KOPT-K1 (cell line): ENCODE data around the gene PTPN22.
"Not testable (repeated sequence)": the region's sequence is repeated elsewhere in the genome, so short reads cannot be mapped to it uniquely, and the experiment has no call there.

Source experiments
- H3K27ac ChIP-seq: fragments of 200-600 bp; sonication (generic); 2 replicates; pipeline ENCODE4 v1.5.1; 2016; ENCODE audit warnings: antibody characterized with exemption, mild to moderate bottlenecking, low read depth, low read length; ENCODE audit not compliant: poor library complexity, severe bottlenecking
- H3K36me3 ChIP-seq: fragments of 200-600 bp; sonication (generic); 2 replicates; pipeline ENCODE4 v1.5.1; 2017; ENCODE audit warnings: antibody characterized with exemption, mild to moderate bottlenecking, low read length, moderate library complexity; ENCODE audit not compliant: insufficient read depth
- H3K9me3 ChIP-seq: fragments of 200-600 bp; sonication (generic); 2 replicates; pipeline ENCODE4 v1.5.1; 2017; ENCODE audit warnings: antibody characterized with exemption, low read length, mild to moderate bottlenecking; ENCODE audit not compliant: insufficient read depth, poor library complexity, severe bottlenecking

The PTPN22 gene

DNA sequence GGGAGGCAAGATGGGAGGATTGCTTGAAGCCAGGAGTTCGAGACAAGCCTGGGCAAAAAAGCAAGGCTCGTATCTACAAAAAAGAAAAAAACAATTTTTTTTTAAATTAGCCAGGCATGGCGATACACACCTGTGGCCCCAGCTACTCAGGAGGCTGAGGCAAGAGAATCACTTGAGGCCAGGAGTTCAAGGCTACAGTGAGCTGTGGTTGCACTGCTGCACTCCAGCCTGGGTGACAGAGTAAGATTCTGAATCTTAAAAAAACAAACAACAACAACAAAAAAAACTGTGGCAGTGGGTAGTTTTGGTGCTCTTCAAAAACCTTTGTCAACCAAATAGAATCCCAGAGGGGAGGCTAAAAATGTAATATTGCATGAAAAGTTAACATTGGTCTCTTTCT is 734 bp downstream of the PTPN22 start:
- Histone ChIP-seq H3K27ac (peak overlapping the region; percentile 85), H3K36me3 (no peaks in the 10 kb centered on the region), H3K9me3 (no peaks in the 10 kb centered on the region)

DNA sequence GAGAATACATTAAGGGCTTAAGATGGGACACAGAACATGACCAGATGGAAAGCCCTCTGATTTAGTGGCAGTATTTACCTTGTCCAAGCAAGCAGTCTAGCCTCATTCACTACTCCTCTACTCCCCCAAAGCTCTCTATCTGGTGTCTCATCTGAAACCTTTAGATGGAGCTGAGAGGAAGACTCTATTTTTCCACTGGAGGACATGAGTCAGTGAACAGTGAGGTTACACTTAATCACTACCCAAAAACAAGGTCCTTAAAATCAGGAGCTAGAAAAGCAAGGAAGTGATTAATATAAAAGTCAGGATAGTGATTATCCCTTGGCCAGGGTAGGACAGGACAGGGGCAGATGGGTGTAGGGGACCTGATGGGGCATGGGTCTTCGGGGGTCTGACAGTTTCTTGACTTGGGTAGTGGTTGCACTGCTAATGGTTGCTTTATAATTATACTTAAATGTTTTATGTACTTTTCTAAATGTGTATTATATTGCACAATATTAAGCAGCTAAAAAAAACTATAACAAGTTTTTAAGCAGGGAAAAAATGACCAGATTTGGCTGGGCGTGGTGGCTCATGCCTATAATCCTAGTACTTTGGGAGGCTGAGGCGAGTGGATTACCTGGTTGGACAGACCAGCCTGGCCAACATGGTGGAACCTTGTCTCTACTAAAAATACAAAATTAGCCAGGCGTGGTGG is 3.0 kb downstream of the PTPN22 start:
- Histone ChIP-seq H3K36me3 (peaks cover under 1% of the 10 kb centered on the region; the same call in 1 of the 2 replicates), H3K9me3 (no peaks in the 10 kb centered on the region), H3K27ac (no peak overlapping the region)

DNA sequence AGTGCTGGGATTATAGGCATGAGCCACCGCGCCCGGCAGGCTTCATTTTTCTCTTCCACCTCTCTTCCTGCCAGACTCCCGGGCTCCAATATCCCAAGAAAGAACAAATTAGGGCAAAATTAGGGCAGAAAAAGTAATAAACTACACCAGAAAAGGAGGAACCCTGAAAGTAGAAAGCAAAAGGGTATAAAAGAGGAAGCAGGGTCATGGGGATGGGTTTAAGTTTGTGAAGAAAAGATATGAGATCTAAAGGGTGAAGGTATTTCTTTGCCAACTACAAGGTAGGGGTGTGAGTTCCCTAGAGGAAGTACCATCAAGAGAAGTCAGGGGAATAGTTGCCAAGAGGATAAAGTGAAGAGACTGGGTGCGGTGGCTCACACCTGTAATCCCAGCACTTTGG is 9.9 kb downstream of the PTPN22 start:
- Histone ChIP-seq H3K27ac (no peak overlapping the region), H3K36me3 (peaks cover 32% of the 10 kb centered on the region), H3K9me3 (no peaks in the 10 kb centered on the region)

DNA sequence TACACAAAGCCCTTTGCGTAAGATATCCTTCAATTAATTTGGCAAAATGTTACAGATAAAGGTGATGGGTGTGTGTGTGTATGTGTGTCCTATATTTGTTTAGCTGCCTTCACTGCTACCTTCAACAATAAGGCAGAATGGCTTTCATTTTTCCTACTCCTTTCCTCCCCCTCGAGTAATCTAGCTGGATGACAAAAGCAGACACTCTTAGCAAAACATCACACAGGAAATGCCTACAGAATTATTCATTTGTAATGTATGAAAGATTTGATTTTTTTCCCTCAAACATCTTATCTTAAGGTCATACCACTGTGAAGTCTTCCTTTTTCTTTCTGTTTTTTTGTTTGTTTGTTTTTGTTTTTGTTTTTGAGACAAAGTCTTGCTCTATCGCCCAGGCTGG is 10.6 kb downstream of the PTPN22 start:
- Histone ChIP-seq H3K9me3 (no peaks in the 10 kb centered on the region), H3K27ac (no peak overlapping the region), H3K36me3 (peaks cover 40% of the 10 kb centered on the region)

DNA sequence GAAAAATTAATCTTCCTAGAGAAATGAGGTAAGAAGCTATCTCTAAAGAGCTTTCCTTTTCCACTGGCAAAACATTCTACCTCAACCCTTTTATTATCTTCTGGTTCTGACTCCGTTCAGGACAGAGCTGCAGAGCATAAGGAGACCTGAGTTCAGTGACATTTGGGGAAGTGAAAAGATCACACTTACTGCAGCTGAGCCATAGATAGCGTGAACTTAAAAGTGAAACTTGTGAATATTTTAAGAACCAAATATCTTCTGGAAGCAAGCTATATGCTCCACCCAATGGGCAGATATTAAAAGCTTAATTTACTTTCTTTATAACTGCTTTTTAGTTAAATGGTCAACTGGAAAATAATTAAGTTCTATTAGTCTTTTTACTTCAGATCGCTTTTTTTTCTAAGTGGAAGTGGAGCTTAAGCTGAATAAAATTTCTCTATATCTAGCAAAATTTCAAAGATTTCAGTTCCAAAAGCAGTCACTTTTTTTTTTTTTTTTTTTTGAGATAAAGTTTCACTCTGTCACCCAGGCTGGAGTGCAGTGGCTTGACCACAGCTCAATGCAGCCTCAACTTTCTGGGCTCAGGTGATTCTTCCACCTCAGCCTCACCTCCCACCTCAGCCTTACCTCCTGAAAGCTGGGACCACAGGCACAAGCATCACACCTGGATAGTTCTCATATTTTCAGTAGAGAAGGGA is 11.9 kb downstream of the PTPN22 start:
- no peaks in the 10 kb centered on the region for H3K9me3 ChIP-seq
- no peak overlapping the region for H3K27ac ChIP-seq
- H3K36me3 ChIP-seq: peaks cover 52% of the 10 kb centered on the region

DNA sequence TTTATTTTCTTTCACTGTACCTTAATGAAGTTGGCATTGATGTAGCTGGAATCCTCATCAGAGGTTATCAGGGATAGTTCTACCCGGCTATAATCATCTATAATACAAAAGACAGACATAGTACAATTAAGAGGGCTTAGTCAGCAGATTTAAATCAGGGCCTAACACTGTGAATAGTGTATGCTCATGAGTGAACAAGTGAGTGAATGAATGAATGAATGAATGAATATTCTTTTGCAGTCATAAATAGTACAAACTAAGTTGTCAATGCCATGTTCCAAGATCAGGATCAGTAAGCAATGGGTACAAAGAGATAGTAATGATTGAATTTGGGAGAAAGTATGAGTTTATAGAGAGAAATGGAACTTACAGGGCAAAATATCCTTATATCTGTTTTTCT is 12.5 kb downstream of the PTPN22 start:
- Histone ChIP-seq H3K27ac (no peak overlapping the region), H3K36me3 (peaks cover 57% of the 10 kb centered on the region)

DNA sequence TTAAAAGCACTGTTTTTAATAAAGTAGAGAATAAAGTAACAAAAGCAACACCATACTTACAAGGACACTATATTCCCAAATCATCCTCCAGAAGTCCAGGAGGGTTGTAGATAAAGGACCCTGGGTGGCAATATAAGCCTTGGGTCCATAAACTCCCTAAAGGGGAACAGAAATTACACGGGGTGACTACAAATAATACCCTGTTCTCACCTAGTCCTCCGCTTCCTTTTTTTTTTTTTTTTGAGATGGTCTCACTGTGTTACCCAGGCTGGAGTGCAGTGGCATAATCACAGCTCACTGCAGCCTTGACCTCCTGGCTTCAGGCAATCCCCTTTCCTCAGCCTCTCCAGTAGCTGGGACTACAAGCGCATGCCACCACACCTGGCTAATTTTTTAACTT is 13.1 kb downstream of the PTPN22 start:
- no peak overlapping the region for H3K27ac ChIP-seq
- no peaks in the 10 kb centered on the region for H3K9me3 ChIP-seq
- peaks cover 56% of the 10 kb centered on the region for H3K36me3 ChIP-seq

More for the DNA sequence above, 12.5 kb downstream of the PTPN22 start:
- no peaks in the 10 kb centered on the region for H3K9me3 ChIP-seq

DNA sequence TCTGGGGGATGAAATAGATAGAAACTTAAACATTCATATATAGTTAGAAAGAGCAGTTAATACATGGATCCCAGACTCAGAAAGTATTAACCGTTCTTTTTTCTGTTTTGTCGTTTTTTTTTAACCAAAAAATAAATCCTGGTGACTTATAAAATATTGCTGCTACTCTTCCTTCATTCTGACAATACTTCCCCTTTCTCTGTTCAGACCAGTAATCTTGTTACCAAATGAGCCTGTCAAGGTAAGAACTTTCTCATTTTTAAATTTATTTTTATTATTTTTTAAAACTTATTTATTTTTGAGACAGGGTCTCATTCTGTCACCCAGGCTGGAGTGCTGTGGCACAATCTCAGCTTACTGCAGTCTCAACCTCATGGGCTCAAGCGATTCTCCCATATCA is 13.7 kb downstream of the PTPN22 start:
- Histone ChIP-seq H3K9me3 (no peaks in the 10 kb centered on the region), H3K36me3 (peaks cover 51% of the 10 kb centered on the region), H3K27ac (no peak overlapping the region)

DNA sequence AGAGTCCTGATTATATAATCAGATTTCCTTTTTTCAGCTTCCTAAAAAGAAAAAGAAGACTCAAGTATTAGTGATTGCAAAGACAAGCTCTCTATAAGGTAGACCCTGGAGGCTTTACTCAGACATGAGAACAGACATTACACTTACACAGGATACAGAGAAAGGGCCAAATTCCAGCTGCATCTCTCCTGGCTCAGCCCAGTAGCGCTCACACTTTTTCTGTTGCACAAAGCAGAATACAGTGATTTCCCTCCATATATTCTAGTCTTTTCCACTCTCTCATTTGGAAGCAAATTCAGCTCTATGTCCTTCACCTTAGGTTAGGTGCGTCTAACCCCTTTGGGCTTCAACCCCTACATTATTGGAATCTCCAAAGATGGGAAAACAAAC is 15.1 kb downstream of the PTPN22 start:
- no peak overlapping the region for H3K27ac ChIP-seq
- peaks cover 58% of the 10 kb centered on the region for H3K36me3 ChIP-seq
- no peaks in the 10 kb centered on the region for H3K9me3 ChIP-seq

DNA sequence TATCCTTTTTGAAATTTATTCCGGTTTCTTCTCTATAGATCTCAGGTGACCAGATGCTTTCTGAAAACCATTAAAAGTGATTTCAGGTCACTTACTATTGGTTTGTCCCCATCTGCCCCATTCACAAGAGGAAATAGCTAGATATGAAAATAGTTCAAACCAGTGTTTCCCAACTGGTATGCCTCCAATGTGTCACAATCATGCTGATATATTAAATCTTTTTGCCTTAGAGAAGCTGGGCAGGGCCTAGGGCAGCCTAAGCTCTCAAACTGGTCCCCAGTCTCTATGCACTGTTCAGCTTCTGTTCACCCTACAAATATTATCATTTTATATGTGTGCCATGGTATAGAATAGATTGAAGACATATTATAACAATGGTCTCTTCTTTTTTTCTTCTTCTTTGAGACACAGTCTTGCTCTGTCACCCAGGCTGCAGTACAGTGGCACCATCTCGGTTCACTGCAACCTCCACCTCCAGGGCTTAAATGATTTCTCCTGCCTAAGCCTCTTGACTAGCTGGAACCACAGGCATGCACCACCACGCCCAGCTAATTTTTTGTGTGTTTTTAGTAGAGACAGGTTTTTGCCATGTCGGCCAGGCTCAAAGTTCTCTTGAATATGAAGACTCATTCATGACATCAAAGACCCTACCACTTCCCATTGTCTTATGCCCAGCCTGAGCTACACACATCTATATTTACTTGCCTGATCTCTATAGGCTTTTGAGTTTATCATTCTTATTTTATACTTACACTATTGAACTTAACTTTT is 15.7 kb downstream of the PTPN22 start:
- Histone ChIP-seq H3K27ac (no peak overlapping the region), H3K9me3 (no peaks in the 10 kb centered on the region), H3K36me3 (peaks cover 62% of the 10 kb centered on the region)

DNA sequence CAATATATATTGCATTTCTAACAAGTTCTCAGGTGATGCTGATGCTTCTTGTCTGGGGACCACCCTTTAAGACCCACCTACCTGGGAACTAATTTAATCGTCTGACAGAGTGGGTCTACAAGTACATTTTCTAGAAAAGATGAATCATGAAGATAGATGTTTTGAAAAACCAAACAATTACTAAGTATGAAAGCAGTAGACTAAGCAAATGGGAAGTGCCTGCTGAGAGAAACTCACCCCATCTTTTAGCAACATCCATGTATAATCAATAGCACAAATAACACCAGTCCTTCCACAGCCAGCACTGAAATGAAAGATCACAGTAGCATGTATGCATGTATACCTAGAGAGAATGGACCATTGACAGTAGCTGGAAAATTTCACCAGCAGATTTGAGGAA is 17.3 kb downstream of the PTPN22 start:
- Histone ChIP-seq H3K27ac (no peak overlapping the region), H3K36me3 (peaks cover 61% of the 10 kb centered on the region), H3K9me3 (no peaks in the 10 kb centered on the region)

DNA sequence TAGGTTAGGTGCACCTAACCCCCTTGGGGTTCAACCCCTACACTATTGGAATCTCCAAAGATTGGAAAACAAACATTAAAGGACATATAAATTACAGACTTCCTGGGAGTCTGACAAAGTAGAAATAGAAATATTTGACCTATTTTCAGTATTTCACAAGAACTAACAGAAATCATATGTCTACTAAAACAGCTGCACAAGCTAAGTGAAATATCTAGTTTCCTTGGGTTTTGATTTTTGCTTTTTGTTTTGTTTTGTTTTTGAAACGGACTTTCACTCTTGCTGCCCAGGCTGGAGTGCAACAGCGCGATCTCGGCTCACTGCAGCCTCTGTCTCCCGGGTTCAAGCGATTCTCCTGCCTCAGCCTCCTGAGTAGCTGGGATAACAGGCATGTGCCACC is 18.8 kb downstream of the PTPN22 start:
- not testable (repeated sequence) for H3K9me3 ChIP-seq, H3K27ac ChIP-seq
- H3K36me3 ChIP-seq: peaks cover 53% of the 10 kb centered on the region

DNA sequence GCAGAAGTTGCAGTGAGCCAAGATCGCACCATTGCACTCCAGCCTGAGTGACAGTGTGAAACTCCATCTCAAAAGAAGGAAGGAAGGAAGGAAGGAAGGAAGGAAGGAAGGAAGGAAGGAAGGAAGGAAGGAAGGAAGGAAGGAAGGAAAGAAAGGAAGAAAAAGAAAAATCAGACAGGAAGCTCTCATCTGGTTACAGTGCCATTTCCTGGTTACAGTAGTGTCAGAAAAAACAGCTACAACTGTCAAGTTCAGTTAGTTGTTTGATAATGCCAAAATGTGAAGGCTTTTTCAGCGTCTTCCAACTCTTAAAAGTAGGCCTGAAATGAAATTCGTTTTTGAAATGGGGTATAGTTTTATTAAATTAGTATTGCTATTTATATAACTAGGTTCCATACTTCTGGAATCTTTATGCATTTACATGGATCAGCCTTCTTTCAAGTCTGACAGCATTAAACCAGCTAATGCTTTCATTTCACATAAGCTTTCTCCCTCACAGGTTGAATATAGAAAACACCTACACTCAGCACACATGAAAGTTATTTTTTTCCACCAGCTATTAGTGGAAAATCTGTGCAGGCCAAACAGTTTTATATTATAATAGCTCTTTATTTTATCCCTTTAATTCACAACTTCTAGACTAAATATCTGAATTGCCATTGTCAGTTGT is 21.2 kb downstream of the PTPN22 start:
- Histone ChIP-seq H3K27ac (peak overlapping the region; percentile 45), H3K36me3 (peaks cover 46% of the 10 kb centered on the region), H3K9me3 (no peaks in the 10 kb centered on the region)

DNA sequence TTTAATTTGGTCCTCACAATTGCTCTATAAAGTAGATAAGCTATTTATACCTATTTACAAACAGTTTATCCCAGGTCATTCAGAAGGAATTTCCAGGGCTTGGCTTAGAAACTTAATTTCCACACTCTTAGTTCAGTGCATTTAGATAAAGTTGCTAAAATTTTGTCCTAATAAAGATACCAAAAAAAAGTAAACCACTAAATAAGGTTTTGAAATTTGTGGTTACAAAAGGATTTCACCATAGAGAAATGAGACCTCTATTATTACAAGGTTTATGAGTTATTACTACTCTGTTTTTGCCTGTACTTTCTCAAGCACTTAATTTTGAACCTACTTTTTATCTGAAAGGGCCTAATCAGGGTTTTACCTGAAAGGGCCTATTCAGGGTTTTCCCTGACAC is 22.4 kb downstream of the PTPN22 start:
- Histone ChIP-seq H3K9me3 (no peaks in the 10 kb centered on the region), H3K36me3 (peaks cover 39% of the 10 kb centered on the region), H3K27ac (no peak overlapping the region)
